Measurements from ENCODE around the gene BRIP1.
"Not testable (repeated sequence)": the region's sequence is repeated elsewhere in the genome, so short reads cannot be mapped to it uniquely, and the experiment has no call there.

BRIP1 gene

GRCh38 chr17:61806936-61807335 is 56.4 kb downstream of the BRIP1 start:
- FAIRE-seq: no peak
- DNase-seq (ENCODE audit: insufficient read length, low spot score): no peak

- no peak for DNase-seq (ENCODE audit: insufficient read length, low spot score)
- peak; percentile 55 for FAIRE-seq
Measured at GRCh38 chr17:61806081-61806828, 57.1 kb downstream of the BRIP1 start.

DNA sequence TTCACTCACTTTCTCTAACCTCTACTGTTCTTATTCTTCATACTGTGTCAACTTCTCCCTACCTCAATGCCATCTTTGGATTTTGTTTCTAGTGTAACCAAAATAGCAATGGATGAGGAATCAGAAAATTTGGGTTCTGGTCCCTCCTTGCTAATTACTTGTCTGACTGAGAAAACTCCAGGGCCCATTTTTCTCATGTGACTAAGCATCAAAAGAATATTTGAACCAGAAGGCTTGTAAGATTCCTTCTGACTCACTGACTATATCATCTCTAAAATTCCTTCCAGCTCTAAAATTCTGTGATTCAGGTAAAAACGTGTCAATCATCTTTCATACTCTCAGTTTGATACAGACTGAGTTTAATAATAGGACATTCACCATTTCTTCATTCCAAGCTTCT is 57.9 kb downstream of the BRIP1 start:
- FAIRE-seq (no peak), DNase-seq (ENCODE audit: insufficient read length, low spot score) (peak; percentile 39)

GRCh38 chr17:61803796-61804195 is 59.5 kb downstream of the BRIP1 start:
- no peak for FAIRE-seq
- DNase-seq (ENCODE audit: insufficient read length, low spot score): no peak

DNA sequence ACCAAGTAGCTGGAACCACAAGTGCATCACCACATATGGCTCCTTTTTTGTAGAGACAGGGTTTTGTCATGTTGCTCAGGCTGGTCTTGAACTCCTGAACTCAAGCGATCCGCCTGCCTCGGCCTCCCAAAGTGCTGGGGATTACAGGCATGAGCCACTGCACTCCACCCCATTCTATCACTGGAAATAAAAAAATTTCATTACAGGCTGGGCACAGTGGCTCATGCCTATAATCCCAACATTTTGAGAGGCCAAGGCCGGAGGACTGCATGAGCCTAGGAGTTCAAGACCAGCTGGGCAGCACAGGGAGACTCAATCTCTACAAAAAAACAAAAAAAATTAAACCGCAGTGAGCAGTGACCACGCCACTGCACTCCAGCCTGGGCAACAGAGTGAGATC is 60.1 kb downstream of the BRIP1 start:
- FAIRE-seq (no peak), DNase-seq (ENCODE audit: insufficient read length, low spot score) (no peak)

GRCh38 chr17:61799812-61800484 is 63.4 kb downstream of the BRIP1 start:
- FAIRE-seq (no peak), DNase-seq (ENCODE audit: insufficient read length, low spot score) (no peak)

DNA sequence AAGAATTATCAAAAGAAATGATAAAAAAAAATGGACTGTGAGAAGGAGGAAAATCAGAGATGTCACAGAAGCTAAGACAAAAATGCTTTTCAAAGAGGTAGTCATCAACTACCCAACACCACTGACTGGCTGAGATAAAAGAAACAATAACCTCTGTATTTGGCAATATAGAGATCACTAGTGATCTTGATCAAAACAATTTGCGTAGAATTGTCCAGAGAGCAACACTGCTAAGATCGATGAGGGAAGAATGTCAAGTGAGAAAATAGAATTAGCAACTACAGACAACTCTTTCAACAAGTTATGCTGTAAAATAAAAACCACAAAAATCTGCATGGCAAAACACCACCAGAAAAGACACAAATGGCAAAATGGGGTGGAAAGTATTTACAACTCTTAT is 66.0 kb downstream of the BRIP1 start:
- FAIRE-seq (no peak), DNase-seq (ENCODE audit: insufficient read length, low spot score) (no peak)

DNA sequence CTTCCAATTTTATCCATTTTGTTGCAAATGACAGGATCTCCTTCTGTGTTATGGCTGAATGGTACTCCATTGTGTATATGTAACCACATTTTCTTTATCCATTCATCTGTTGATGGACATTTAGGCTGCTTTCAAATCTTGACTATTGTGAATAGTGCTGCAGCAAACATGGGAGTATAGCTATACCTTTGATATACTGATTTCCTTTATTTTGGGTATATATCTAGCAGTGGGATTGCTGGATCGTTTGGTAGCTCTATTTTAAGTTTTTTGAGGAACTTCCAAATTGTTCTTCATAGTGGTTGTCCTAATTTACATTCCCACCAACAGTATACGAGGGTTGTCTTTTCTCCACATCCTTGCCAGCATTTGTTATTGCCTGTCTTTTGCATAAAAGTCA is 67.8 kb downstream of the BRIP1 start:
- FAIRE-seq (peak; percentile 26), DNase-seq (ENCODE audit: insufficient read length, low spot score) (no peak)

- DNase-seq (ENCODE audit: insufficient read length, low spot score): no peak
- no peak for FAIRE-seq
Measured at GRCh38 chr17:61794792-61795191, 68.5 kb downstream of the BRIP1 start.

GRCh38 chr17:61794242-61794641 is 69.1 kb downstream of the BRIP1 start:
- DNase-seq (ENCODE audit: insufficient read length, low spot score) (no peak), FAIRE-seq (no peak)

GRCh38 chr17:61793565-61793964 is 69.8 kb downstream of the BRIP1 start:
- FAIRE-seq: no peak

DNA sequence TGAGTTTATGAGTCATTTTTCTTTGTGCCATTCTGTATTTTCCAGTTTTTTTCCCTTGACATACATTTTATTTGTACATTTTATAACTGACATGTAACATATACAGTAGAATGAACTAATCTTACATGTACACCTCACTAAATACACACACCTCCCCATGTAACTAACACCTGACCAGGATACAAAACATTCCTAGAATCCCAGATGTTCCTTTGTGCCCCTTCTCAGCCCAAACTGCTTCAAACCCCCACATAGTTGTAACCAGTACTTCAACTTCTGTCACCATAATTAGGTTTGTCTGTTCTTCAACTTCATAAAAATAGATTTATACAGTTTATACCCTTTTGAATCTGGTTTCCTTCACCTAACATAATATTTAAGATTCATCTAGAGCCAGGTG is 73.5 kb downstream of the BRIP1 start:
- FAIRE-seq: no peak
- no peak for DNase-seq (ENCODE audit: insufficient read length, low spot score)

More at GRCh38 chr17:61793565-61793964, 69.8 kb downstream of the BRIP1 start:
- no peak for DNase-seq (ENCODE audit: insufficient read length, low spot score)

DNA sequence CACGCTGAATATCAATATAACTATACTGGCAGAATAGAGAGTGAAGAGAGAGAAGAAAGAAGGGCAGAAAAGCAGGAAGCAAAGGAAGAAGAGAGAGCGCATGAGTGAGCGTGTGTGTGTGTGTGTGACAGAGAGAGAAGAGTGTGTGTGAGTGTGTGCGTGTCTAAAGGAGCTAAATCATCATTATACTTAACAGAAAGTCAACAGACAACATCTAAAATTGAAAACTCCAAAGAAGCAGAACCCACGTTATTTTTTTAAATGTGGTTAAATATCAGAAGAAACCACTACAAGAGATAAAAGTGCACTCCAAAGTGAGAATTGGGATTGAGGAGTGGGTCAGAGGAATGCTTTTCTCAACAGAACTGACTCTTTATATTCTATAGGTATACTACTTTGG is 77.2 kb downstream of the BRIP1 start:
- no peak for FAIRE-seq
- DNase-seq (ENCODE audit: insufficient read length, low spot score): no peak

- FAIRE-seq (no peak), DNase-seq (ENCODE audit: insufficient read length, low spot score) (no peak)
Measured at GRCh38 chr17:61784510-61784909, 78.8 kb downstream of the BRIP1 start.

GRCh38 chr17:61783556-61784304 is 79.6 kb downstream of the BRIP1 start:
- DNase-seq (ENCODE audit: insufficient read length, low spot score): no peak
- FAIRE-seq: no peak

- FAIRE-seq: no peak
- no peak for DNase-seq (ENCODE audit: insufficient read length, low spot score)
Measured at GRCh38 chr17:61783120-61783519, 80.2 kb downstream of the BRIP1 start.

GRCh38 chr17:61782683-61783082 is 80.6 kb downstream of the BRIP1 start:
- FAIRE-seq (no peak), DNase-seq (ENCODE audit: insufficient read length, low spot score) (no peak)

- DNase-seq (ENCODE audit: insufficient read length, low spot score) (no peak), FAIRE-seq (no peak)
Measured at GRCh38 chr17:61775364-61775763, 88.0 kb downstream of the BRIP1 start.

DNA sequence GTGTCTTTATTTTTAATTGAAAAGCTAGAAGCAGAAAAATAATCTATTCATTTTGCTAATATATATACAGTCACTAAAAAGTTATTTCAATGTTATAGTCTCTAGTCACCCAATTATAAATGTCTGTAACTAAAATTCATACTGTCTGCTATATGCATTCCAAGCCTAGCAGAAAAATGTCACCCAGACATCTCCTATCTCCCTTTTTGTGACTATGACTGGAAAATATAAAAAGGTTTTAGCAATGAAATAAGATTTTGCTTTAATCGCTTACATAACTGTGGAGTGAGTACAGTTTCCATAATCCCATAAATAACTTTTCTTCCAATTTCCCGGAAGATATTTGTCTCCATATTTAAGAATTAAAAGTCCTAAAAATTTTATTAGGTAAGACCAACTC is 88.6 kb downstream of the BRIP1 start:
- FAIRE-seq (no peak), DNase-seq (ENCODE audit: insufficient read length, low spot score) (no peak)

GRCh38 chr17:61774087-61774486 is 89.2 kb downstream of the BRIP1 start:
- not testable (repeated sequence) for DNase-seq (ENCODE audit: insufficient read length, low spot score); FAIRE-seq

DNA sequence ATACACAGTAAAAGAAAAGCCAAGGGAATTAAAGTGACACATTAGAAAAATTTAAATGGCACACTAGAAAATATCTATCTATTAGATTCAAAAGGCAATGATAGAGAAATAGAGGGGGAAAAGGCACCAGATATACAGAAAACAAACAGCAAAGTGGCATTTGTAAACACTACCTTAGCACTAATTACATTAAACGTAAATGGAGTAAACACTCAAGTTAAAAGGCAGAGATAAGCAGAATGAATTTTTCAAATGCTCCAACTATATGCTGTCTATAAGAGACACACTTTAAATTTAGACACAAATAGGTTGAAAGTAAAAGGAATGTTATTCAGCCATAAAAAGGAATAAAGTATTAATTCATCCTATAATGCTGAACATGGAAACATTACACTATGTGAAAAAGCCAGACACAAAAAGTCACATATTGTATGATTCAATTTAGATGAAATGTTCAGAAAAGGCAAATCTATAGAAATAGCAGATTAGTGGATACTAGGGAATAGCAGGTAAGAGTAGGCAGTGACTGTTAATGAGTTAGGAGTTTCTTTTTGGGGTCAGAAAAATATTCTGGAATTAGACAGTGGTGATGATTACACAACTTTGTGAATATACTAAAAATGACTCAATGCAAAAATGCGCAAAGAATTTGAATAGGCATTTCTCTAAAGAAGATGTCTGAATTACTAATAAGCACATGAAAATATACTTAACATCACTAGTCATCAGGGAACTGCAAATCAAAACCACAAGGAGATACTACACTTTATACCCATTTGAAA is 92.4 kb downstream of the BRIP1 start:
- DNase-seq (ENCODE audit: insufficient read length, low spot score) (no peak), FAIRE-seq (no peak)
